ENCODE measurements around the gene CCND2.

Gene CCND2

GRCh38 chr12:4244868-4245267 lies 28.7 kb upstream of the CCND2 start:
- no peak for DNase-seq (ENCODE audit: low read depth in 2 of 2)
- no peak overlapping the region for H3K4me3 ChIP-seq (replicated peaks in 1 of 2; ENCODE audit: low read depth in 2 of 2, low read length in 2 of 2)
- no peak for TF ChIP-seq CTCF (IDR thresholded peaks at IDR 0.05; ENCODE audit: low read depth, low read length)

GRCh38 chr12:4245446-4245845 lies 28.1 kb upstream of the CCND2 start:
- DNase-seq (ENCODE audit: low read depth in 2 of 2): no peak
- no peak overlapping the region for H3K4me3 ChIP-seq (replicated peaks in 1 of 2; ENCODE audit: low read depth in 2 of 2, low read length in 2 of 2)
- no peak for TF ChIP-seq CTCF (IDR thresholded peaks at IDR 0.05; ENCODE audit: low read depth, low read length)

GRCh38 chr12:4246116-4246515 lies 27.4 kb upstream of the CCND2 start:
- no peak overlapping the region for H3K4me3 ChIP-seq (replicated peaks in 1 of 2; ENCODE audit: low read depth in 2 of 2, low read length in 2 of 2)
- no peak for TF ChIP-seq CTCF (IDR thresholded peaks at IDR 0.05; ENCODE audit: low read depth, low read length)
- no peak for DNase-seq (ENCODE audit: low read depth in 2 of 2)

- no peak overlapping the region for H3K4me3 ChIP-seq (replicated peaks in 1 of 2; ENCODE audit: low read depth in 2 of 2, low read length in 2 of 2)
- no peak for DNase-seq (ENCODE audit: low read depth in 2 of 2)
- no peak for TF ChIP-seq CTCF (IDR thresholded peaks at IDR 0.05; ENCODE audit: low read depth, low read length)
Observed at GRCh38 chr12:4250691-4251090, 22.9 kb upstream of the CCND2 start.

DNA sequence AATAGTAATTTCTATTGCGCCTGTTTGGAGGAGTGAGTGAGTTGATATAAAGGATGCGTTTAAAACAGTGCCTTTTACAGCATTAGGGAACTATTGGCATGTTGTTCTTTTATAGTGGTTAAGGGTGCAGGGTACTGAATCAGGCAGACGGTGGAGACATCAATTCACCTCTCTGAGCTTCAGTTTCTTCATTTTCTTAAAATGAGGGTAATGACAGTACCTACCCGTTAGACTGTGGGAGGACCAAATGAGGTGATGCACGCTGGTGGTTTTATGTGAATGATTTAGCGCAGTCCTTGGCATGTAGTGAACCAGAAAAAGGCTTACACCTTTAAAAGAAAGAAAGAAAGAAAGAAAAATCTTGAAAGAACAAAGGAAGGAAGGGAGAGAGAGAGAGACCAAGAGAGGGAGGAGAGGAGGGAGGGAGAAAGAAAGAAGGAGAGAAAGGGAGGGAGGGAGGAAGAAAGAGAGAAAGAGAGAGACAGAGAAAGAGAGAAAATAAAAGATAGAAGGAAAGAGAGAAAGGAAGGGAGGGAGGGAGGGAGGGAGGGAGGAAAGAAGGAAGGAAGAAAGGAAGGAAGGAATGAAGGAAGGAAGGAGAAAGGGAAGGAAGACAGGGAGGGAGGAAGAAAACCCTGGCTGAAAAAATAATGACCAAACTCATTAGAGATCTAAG lies 22.2 kb upstream of the CCND2 start:
- no peak overlapping the region for H3K4me3 ChIP-seq (replicated peaks in 1 of 2; ENCODE audit: low read depth in 2 of 2, low read length in 2 of 2)
- DNase-seq (ENCODE audit: low read depth in 2 of 2): no peak
- TF ChIP-seq CTCF (IDR thresholded peaks at IDR 0.05; ENCODE audit: low read depth, low read length): no peak

GRCh38 chr12:4251967-4252366 lies 21.6 kb upstream of the CCND2 start:
- no peak for DNase-seq (ENCODE audit: low read depth in 2 of 2)
- TF ChIP-seq CTCF (IDR thresholded peaks at IDR 0.05; ENCODE audit: low read depth, low read length): no peak

GRCh38 chr12:4252601-4253000 lies 21.0 kb upstream of the CCND2 start:
- TF ChIP-seq CTCF (IDR thresholded peaks at IDR 0.05; ENCODE audit: low read depth, low read length): no peak
- no peak for DNase-seq (ENCODE audit: low read depth in 2 of 2)
- no peak overlapping the region for H3K4me3 ChIP-seq (replicated peaks in 1 of 2; ENCODE audit: low read depth in 2 of 2, low read length in 2 of 2)

More at GRCh38 chr12:4251967-4252366, 21.6 kb upstream of the CCND2 start:
- no peak overlapping the region for H3K4me3 ChIP-seq (replicated peaks in 1 of 2; ENCODE audit: low read depth in 2 of 2, low read length in 2 of 2)

Data from cardiac fibroblast (primary cell).